ENCODE results near the gene RDM1. TPM values are rescaled to one million over a fixed set of nuclear protein-coding genes. Genes with fewer than 3 reads are reported as not detected.
"Not testable (repeated sequence)": the region's sequence is repeated elsewhere in the genome, so short reads cannot be mapped to it uniquely, and the experiment has no call there.

The RDM1 gene
- total RNA-seq, 1 donor from 2014 or later: 0.49 TPM

DNA sequence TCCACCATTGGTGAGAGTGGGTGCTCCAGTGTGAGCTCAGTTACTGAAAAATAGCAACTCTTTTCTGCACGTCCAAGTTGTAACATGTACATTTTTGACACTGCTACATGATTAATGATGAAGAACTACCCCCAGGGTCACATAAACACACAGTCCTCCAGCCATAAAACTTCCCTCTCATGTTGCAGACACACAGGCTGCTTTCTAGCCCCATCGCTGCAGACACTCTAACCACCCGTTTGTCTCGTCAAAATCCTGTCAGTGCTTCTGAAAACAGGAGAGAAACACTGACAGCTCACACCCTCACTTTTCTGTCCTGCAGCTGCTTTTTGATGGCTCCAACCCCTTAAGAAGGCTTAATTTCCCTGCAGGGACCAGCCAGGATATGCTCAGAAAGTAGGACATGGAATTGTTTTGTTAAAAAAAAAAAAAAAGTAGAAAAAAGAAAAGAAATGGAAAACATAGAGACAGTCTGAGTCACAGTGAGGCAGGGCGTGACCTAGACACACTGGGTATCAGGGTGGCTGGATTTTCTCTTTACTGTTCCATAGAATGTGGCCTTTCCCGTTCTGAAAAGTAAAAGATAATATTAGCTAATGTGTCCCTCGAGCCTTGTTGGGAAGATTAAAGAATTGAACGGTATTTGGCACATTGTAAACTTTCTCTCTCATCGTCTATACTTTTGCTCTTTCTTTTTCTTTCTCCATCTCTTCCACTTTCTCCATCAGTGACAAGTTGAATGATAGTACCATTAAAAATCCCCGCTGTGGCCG is 29.7 kb downstream of the RDM1 start:
- no peaks in the 10 kb centered on the region for H3K9me3 ChIP-seq
- no peaks in the 10 kb centered on the region for H3K27me3 ChIP-seq
- H3K27ac ChIP-seq: no peak overlapping the region
- DNase-seq (ENCODE audit: extremely low spot score in 2 of 2): no peak
- H3K36me3 ChIP-seq: no peaks in the 10 kb centered on the region
- no peak overlapping the region for H3K4me3 ChIP-seq
- intact Hi-C loops (cut with DNase I): no loop called here
- TF ChIP-seq POLR2A (IDR thresholded peaks at IDR 0.05) (no peak), POLR2AphosphoS5 (IDR thresholded peaks at IDR 0.05; ENCODE audit: insufficient read depth in 1 of 2, low read depth in 1 of 2) (no peak), CTCF (IDR thresholded peaks at IDR 0.05) (no peak)
- no peaks in the 10 kb centered on the region for H3K4me1 ChIP-seq

DNA sequence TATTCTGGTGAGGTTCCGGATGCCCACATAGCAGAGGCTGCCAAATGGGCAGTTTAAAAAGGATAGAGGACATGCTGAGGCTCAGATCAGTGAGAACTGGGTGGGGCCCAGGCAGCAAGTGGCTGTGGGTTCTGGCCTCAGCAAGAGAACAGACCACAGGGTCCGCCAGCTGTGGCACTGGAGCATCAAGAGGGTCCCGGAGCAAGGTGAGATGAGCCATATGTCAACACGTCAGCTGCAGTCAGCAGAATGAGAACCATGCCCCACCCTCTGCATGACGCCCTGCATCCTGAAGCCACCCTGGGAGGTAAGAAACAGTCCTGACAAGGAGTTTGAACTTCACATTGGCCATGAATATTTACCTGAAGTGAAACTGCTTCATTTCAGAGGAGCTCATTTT is 30.3 kb downstream of the RDM1 start:
- H3K27me3 ChIP-seq: no peaks in the 10 kb centered on the region
- no peaks in the 10 kb centered on the region for H3K9me3 ChIP-seq
- intact Hi-C loops (cut with DNase I): no loop called here
- no peak overlapping the region for H3K4me3 ChIP-seq
- H3K27ac ChIP-seq: no peak overlapping the region
- no peaks in the 10 kb centered on the region for H3K36me3 ChIP-seq
- TF ChIP-seq POLR2AphosphoS5 (IDR thresholded peaks at IDR 0.05; ENCODE audit: insufficient read depth in 1 of 2, low read depth in 1 of 2): no peak
- no peak for TF ChIP-seq POLR2A (IDR thresholded peaks at IDR 0.05)
- TF ChIP-seq CTCF (IDR thresholded peaks at IDR 0.05): no peak
- DNase-seq (ENCODE audit: extremely low spot score in 2 of 2): no peak
- no peaks in the 10 kb centered on the region for H3K4me1 ChIP-seq

GRCh38 chr17:35898283-35899070 is 32.1 kb downstream of the RDM1 start:
- intact Hi-C loops (cut with DNase I): no loop called here
- Histone ChIP-seq H3K4me1 (no peaks in the 10 kb centered on the region), H3K27me3 (no peaks in the 10 kb centered on the region), H3K4me3 (no peak overlapping the region), H3K27ac (no peak overlapping the region), H3K36me3 (no peaks in the 10 kb centered on the region), H3K9me3 (no peaks in the 10 kb centered on the region)
- TF ChIP-seq CTCF (IDR thresholded peaks at IDR 0.05): no peak
- no peak for TF ChIP-seq POLR2AphosphoS5 (IDR thresholded peaks at IDR 0.05; ENCODE audit: insufficient read depth in 1 of 2, low read depth in 1 of 2)
- TF ChIP-seq POLR2A (IDR thresholded peaks at IDR 0.05): no peak
- DNase-seq (ENCODE audit: extremely low spot score in 2 of 2): no peak

DNA sequence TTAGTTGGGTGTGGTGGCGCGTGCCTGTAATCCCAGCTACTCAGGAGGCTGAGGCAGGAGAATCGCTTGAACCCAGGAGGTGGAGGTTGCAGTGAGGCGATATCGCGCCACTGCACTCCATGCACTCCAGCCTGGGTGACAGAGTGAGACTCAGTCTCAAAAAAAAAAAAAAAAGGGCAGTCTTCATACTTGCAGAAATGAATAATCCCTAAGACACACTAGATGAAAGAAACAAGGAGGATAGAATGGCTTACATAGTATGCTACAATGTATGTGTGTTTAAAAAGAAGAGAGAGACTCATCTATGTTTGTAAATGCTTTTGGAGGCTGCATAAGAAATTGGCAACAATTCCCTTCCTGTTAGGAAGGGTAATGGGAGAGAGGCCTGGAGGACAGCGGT is 32.8 kb downstream of the RDM1 start:
- H3K27ac ChIP-seq; H3K27me3 ChIP-seq; H3K4me3 ChIP-seq; intact Hi-C loops (cut with DNase I); H3K9me3 ChIP-seq; H3K4me1 ChIP-seq; H3K36me3 ChIP-seq; DNase-seq (ENCODE audit: extremely low spot score in 2 of 2): not testable (repeated sequence)

DNA sequence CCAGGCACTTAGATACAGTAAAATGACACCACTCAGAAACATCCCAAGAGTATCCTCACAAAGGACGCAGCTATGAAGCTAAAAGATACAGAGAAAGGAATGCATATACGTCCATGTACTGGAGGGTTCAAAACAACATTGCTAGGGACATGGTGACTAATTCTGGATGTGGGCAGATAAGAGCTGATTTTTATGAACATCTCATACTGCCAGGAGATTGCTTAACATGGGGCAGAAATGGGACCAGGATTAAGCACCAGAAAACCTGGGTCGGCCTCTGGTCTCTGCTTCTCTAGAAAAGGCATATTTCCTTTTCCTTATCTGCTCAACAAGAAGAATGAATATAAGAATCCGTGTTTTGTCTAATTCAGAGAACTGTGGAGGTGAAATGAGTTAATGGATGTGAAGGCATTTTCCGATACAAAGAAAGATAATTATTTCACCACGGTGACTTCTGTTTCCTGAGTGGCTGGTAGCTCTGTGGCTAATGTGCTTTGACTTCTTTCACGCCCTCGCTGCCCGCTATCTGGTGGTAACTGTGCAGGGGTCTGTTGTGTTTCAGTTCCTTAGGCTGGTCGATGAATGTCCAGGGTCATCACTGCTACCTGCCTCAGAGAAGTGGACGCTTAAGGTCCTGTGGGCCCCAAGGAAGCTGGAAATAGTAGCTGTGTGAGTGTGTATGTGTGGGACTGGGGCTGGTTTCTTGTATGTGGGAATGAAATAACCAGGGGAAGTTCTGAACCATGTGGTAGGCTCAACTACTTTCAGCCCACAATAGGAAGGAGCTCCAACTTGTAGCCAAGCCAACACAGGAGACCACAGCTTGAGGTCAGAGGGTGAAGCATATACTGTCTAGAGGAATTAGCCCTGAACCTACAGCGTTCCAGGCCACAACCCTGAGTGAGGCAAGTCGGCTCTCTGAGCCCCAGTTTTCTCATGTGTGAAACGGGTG is 34.7 kb downstream of the RDM1 start:
- Histone ChIP-seq H3K27ac (no peak overlapping the region), H3K4me3 (no peak overlapping the region), H3K4me1 (no peaks in the 10 kb centered on the region), H3K36me3 (no peaks in the 10 kb centered on the region), H3K27me3 (no peaks in the 10 kb centered on the region), H3K9me3 (no peaks in the 10 kb centered on the region)
- DNase-seq (ENCODE audit: extremely low spot score in 2 of 2): no peak
- intact Hi-C loops (cut with DNase I): no loop called here
- TF ChIP-seq POLR2AphosphoS5 (IDR thresholded peaks at IDR 0.05; ENCODE audit: insufficient read depth in 1 of 2, low read depth in 1 of 2): no peak
- TF ChIP-seq POLR2A (IDR thresholded peaks at IDR 0.05): no peak
- TF ChIP-seq CTCF (IDR thresholded peaks at IDR 0.05): no peak

Measured in vagina (tissue), 2 donors.